GM10847 (cell line): ENCODE measurements around the gene PWWP2B.

Experiments
- POLR2A ChIP-seq: IDR thresholded peaks from 2 replicates; pipeline ENCODE4 v1.6.1; 2011; ENCODE audit not compliant: insufficient read length; ENCODE audit errors: extremely low read depth

PWWP2B gene

DNA sequence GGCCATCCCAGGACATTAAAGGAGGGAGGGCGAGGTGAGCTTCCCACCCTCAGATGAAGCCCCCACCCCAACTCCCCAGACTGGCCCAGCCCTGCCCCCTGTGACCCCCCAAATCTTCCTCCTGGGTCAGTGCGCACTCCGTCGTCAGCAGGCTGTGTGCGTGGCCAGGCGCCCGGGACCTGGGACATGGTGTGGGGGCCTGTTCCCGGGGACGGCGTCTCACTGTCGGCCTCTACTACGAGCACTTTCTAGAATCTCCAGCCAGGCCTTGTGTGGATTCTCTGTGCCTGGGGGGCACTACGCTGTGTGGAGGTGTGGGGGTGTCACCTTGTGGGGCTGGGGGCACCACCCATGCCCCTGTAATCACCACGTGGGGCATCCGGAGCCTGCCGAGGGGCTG lies 9.8 kb downstream of the PWWP2B start:
- TF ChIP-seq POLR2A = no peak

- TF ChIP-seq POLR2A = no peak
Observed at GRCh38 chr10:132407243-132407746, 10.3 kb downstream of the PWWP2B start.

DNA sequence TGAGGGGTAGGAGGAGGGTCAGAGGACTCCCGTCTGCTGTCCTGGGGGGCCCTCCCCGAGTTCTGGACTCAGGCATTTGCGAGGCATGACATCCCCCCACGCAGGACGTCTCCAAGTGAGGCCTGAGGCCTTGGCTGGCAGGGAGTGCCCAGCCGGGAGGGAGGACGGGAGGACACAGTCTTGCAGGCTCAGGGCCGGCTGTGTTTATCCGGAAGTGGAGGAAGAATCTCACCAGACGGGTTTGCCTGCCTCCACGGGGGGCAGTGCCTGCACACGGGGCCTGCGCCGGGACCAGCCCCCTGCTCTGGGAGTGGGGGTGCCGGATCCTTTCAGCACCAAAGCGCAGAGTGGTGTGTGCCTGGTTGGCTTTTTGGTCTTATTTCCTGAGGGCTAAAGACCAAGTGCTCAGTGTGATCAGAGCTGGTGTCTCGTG lies 10.9 kb downstream of the PWWP2B start:
- no peak for TF ChIP-seq POLR2A

- no peak for TF ChIP-seq POLR2A
Observed at GRCh38 chr10:132408367-132408781, 11.4 kb downstream of the PWWP2B start.

- no peak for TF ChIP-seq POLR2A
Observed at GRCh38 chr10:132408823-132409666, 12.0 kb downstream of the PWWP2B start.

DNA sequence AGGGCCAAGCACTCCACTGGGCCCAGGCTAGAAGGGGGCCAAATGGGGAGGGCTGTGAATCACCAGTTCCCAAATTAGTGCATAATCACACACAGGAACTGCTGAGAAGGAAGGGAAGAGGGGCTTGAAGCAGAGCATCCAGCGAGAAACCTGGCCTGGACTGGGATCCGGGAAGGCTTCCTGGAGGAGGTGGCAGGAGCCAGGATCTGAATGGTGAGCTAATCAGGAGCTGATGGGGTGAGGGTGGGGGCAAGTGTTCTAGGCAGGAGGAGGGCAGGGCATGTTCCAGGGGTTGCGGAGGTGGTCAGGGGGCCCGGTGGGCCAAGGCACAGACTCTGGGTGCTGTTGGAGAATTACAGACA lies 12.6 kb downstream of the PWWP2B start:
- TF ChIP-seq POLR2A = no peak

GRCh38 chr10:132410056-132410778 lies 13.2 kb downstream of the PWWP2B start:
- no peak for TF ChIP-seq POLR2A

DNA sequence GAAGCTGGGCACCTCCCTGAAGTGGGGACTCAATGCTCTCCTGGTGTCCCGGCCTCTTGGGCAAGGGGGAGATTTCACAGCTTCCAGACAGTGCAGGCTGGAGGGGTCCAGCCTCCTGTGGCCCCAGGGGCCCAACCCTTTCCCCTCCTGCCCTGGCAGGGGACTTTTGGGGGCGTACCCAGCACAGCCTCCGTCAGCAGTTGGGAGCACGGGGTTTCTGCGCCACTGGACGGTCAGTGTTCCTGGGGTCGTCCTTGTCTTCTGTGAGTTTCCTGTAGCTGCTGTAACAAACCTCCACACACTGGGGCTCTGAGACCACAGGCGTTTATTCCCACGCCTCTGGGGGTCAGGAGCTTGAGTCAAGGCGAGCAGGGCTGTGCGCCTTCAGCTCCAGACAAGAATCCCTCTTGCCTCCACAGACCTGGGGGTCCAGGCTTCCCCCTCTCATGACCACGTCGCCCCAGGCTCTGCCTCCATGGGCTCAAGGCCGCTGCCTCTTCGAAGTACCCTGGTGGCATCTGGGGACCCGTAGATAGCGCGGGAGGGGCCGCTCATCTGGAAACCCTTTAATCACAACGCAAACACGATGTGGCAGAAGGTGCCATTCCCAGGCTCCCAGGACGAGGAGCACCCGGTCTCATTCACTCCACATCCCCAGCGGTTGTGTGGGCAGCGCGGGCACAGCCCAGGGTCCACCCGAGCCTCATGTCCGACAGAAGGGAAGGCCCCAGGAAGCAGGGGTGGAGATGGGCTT lies 14.0 kb downstream of the PWWP2B start:
- no peak for TF ChIP-seq POLR2A

GRCh38 chr10:132411561-132412253 lies 14.7 kb downstream of the PWWP2B start:
- no peak for TF ChIP-seq POLR2A

DNA sequence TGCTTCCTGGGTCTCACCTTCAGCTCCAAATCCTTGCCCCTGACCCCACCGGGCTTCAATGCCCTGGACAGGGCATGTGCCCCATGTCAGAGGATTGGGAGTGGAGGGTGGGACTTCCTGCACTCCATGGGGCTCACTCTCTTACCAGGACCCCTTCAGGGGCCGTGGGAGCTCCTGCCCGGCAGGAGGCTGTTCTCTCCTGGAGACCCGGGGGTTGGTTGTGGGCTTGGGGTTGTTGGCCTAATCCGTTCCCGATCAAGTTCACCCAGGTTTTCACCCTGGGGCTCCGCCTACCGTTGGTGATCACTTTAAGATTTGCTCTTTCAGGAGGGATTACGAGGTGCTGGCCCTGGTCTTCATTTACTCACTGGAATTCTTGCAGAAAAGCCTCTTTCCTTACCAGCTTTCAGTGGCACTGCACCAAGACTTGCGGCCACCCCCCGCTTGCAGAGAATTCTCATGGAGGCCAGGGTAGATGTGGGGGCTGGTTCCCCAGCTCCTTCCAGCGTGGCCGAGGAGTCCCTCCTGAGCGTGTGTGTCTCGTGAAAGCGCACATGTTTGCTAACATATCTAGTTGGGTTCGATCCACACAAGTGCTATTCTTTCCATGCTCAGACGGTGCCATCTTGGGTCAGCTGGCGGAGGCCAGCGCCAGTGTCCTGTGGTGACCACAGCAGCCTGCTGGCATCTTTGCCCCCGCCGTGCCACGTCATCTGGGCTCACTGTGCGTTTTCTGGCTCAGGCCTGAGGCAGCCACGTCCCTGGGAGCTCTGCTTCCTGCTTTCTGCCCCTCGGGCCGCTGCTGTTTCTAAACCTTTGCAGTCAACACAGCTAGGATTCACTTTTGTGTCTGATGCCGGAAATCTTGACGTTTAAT lies 15.6 kb downstream of the PWWP2B start:
- no peak for TF ChIP-seq POLR2A

DNA sequence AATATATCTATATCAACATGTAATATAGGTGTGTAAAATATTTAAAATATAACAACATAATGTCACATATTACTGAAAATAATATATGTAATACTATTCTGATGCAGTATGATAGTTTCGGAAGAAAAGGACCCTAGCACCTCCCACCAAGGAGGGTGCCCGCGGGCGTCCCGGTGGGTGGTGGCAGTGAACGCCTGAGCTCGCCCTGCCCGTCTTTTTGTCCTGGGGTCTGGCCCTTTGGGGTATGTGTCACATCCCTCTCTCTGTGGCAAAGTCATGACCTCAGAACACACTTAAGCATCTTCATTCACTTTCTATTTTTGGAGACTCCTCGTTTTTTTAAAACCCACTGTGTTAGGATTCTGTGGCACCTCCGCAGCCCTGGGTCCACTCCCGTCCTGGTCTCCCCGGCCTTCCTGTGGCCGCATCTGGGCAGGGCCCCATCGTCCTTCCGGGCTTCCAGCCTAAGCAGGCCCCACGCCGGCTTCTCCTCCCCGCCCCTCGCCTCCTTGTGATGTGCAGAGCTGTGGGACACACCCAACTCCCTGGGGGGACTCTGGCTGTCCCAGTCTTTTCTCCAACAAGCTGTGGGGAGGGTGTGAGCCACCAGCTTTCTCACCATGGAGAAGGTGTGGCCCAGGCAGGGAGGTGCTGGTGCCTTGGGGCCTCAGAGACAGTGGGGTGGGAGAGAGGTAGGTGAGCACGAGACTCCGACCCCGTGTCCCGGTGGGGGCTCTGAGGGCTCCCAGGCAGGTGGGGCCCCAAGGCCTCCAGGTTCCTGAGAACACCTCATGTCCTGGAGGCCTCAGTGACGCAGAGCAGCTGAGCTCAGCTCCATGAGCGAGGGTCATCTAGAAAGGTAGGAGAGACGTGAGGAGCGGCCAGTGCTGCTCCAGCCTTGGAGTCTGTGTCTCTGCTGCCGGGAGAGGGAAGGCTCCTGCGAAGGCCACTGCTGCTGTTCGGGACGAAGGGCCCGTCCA lies 16.5 kb downstream of the PWWP2B start:
- TF ChIP-seq POLR2A = no peak

DNA sequence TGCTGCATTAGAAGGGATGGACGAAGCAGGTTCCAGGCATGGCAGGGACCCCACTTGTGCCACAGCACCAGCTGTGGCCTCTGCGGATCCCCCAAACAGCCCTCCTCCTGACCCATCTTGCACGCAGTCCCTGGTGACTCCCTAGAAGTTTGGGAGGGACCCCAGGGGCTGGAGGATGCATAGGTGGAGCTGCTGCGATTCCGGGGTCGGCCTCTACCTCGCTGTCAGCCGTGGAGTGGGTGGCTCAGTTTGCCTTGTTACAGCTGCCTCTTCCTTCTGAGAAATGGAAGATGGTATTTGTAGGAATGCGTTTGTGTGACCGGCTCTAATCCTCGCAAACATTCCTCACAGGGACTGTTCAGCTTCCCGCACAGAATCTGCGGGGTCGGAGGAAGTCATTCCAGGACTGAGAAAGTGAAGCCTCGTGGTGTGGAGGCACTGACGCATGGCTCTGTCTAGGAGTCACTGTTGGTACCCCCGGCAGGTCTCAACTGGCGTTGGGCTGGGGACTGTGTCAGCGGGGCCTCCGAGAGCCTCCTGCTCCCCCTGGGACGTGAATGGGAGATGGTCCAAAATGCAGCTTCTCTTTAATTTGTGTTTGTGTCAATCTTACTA lies 17.5 kb downstream of the PWWP2B start:
- TF ChIP-seq POLR2A = no peak
